GM21447 (cell line): ENCODE measurements around the gene CDS2.
A peak's percentile ranks its signal among the peaks of the same experiment; 100 is the strongest.

Source experiments
- ATAC-seq: cut with Tn5 transposase; IDR thresholded peaks from one replicate; pipeline ENCODE4 v1.9.1; 2021; ENCODE audit not compliant: unreplicated experiment

CDS2 gene

GRCh38 chr20:5205348-5206210 is 78.8 kb downstream of the CDS2 start:
- peak; percentile 98 for ATAC-seq

GRCh38 chr20:5207138-5207537 is 80.3 kb downstream of the CDS2 start:
- no peak for ATAC-seq

GRCh38 chr20:5211803-5212714 is 85.3 kb downstream of the CDS2 start:
- ATAC-seq: no peak

GRCh38 chr20:5212907-5213487 is 86.2 kb downstream of the CDS2 start:
- ATAC-seq: no peak

DNA sequence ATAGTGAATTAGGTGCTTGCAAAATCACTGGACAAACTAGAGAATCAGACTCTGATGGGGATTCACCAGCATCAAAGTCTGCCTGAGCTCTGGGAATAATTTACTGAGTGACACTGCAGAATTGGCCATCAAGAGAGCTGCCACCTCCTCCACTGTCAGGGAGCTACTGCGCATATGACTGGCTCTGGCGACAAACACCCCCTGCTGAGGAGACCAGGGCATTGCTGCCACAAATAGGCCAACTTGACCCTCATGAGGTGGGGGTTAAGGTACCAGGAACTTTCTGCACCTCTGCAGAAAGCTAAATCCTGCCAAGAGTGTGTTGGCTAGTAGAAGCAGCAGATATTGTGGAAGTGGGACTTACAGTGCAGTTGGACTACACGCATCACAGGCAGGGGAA is 88.0 kb downstream of the CDS2 start:
- ATAC-seq: no peak

GRCh38 chr20:5215672-5216304 is 89.0 kb downstream of the CDS2 start:
- no peak for ATAC-seq

GRCh38 chr20:5216663-5217062 is 89.9 kb downstream of the CDS2 start:
- ATAC-seq: no peak

DNA sequence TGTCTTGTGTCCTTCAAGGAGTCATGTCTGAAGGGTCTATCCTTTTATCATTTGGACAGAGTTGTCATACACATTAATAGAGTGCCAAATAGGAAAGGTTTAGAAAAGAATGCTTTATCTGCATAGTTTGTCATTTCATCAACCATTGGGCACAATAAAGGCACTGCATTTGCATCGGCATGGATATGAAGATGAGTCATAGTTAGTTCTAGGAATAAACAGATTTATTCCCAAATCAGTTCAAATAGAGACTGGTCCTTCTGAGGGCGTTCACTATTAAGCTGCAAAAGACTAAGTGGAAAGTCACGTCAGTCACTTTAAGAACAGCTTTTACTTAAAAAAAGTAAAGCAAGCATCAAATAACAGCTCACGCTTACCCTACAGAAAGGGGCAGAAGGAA is 90.8 kb downstream of the CDS2 start:
- ATAC-seq: no peak

GRCh38 chr20:5220321-5221060 is 93.7 kb downstream of the CDS2 start:
- no peak for ATAC-seq

DNA sequence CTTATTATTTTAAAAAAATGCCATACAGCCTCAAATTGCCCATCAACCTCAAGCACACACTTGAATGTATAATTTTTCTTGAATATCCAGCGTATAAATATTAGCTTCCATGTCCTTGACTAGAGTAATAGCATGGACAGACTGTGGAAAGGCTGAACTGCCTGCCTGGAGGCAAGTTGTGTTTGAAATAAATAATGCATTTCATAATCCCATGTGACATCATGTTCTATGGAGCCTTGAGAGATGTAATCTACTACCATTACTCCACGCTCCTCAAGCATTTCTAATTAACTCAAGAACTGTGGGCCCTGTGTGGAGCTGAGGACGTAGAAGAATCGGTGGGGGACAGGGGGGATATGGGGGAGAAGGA is 94.2 kb downstream of the CDS2 start:
- no peak for ATAC-seq

DNA sequence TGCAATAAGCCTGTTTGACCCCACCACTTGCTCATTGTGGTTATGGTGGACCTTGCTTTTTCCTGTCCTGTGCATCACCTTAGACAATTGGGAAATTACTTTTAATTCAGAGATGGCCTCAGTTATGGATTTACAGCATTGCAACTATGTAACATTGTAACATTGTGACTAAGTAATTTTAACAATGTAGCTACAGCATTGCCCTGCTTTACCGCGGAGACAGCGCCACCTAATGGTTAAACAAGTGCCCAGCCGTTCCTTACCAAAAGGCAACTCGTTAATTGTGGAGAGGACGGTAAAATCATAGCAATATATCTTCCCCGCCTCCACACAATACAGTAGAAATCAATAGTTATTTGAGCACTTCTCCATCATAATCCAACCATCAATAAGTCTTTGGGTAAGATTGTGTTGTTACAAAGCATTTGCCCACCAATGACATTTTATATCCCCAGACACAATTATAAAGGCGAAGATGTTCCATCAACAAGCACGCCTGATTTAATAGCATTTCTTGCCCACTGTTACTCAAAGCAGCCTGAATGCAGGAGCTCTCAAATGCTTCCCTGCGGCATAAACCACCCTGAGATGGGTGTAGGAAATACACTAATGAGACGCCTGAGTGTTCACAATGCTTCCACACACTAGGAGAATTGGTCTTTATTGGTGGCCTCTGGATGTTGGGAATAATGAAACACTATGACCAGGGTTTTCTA is 96.3 kb downstream of the CDS2 start:
- no peak for ATAC-seq

- ATAC-seq: no peak
These were observed 103.7 kb downstream of the CDS2 start for GRCh38 chr20:5230544-5230943.

DNA sequence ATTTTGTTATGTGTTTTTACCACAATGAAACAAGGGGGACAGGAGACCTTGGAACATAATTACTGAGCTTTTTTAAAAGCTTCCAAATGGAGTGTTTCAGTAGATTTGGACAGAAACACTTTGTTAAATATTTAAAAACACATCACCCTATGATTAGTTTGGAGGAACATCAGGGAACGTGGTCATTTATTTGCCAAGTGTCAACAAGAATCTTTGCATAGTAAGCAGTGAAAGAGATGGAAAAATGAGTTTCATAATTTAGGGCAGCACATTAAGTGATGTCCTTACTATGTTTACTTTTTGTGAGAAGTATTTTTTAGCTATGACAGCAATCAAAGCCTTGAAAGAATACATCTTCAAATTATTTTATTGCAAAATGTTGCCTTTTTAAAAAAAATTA is 107.3 kb downstream of the CDS2 start:
- ATAC-seq: no peak

DNA sequence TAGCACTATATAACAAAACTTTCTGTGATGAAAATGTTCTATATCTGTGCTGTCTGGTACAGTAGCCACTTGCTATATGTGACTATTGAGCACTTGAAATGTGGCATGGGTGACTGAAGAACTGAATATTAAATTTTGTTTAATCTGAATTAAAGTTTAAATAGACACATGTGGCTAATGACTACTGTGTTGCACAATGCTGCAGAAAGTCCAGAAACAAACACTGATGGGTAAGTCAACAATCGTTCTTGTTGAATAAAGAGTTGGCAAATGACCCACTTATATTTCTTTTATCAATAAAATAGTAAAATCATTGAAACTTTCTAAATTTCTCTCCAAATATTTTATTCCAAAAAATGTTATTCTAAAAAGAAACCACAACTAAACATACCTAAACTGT is 108.2 kb downstream of the CDS2 start:
- no peak for ATAC-seq
